ENCODE measurements around the gene FHAD1.

Gene FHAD1

DNA sequence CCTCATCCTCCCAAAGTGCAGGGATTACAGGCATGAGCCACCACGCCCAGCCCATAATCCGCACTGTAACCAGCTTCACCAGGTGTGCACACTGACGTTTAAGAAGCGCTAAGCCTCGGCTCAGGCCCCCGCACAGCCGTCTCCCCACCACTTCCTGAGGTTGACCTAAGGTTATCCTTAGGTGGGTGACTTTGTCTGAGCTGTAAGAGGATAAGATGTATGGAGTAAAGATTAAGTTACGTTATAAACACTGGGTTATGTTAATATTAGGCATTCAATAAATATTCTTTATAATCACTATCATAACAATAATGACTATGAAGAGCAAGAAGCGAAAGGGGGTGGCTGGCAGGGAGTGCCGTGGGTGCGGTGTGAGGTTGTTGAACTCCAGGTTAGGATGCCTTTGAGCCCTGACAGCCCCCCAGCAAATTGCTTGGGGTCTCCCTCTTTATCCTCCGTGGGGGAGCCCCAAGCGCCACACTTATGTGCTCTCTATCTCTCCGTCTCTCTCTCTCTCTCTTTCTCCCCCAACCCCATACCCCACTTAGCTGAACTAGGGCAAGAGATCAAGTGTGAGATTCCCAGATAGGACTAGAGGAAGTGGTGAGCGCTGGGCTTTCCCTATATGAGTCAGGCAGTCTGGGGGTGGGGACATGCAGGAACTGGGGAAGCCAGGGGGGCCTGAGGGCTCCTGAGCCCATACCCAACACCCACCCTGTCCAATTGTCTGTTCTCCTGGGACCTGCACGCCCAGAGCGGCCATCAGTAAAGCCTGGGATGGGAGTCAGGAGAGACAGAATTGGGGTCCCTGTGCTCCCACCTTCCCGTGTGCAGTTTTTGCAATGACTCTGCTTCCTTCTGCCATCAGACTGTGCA lies 170.3 kb downstream of the FHAD1 start:
- H2AFZ ChIP-seq (ENCODE audit: low read depth, low read length): no peak overlapping the region
- no peaks in the 10 kb centered on the region for H3K9me3 ChIP-seq (ENCODE audit: insufficient read depth, low read length)
- H3K9ac ChIP-seq (ENCODE audit: low read length): peak overlapping the region; percentile 19; the same call in 1 of the 2 replicates
- peak overlapping the region; percentile 87 for H3K4me2 ChIP-seq (ENCODE audit: low read length)
- peaks cover 19% of the 10 kb centered on the region for H4K20me1 ChIP-seq (ENCODE audit: insufficient read depth, low read length)
- peaks cover 37% of the 10 kb centered on the region for H3K4me1 ChIP-seq (ENCODE audit: low read length)
- peaks cover 9% of the 10 kb centered on the region for H3K36me3 ChIP-seq (replicated peaks; ENCODE audit: low read depth, low read length)
- H3K79me2 ChIP-seq (ENCODE audit: low read length): peaks cover 41% of the 10 kb centered on the region
- H3K27ac ChIP-seq (ENCODE audit: low read length): peak overlapping the region; percentile 84
- peak overlapping the region; percentile 63 for H3K4me3 ChIP-seq (ENCODE audit: low read length)
- no peak for TF ChIP-seq EZH2phosphoT487 (IDR thresholded peaks at IDR 0.05; ENCODE audit: low read depth)
- TF ChIP-seq, protein P1, sequence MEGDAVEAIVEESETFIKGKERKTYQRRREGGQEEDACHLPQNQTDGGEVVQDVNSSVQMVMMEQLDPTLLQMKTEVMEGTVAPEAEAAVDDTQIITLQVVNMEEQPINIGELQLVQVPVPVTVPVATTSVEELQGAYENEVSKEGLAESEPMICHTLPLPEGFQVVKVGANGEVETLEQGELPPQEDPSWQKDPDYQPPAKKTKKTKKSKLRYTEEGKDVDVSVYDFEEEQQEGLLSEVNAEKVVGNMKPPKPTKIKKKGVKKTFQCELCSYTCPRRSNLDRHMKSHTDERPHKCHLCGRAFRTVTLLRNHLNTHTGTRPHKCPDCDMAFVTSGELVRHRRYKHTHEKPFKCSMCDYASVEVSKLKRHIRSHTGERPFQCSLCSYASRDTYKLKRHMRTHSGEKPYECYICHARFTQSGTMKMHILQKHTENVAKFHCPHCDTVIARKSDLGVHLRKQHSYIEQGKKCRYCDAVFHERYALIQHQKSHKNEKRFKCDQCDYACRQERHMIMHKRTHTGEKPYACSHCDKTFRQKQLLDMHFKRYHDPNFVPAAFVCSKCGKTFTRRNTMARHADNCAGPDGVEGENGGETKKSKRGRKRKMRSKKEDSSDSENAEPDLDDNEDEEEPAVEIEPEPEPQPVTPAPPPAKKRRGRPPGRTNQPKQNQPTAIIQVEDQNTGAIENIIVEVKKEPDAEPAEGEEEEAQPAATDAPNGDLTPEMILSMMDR (IDR thresholded peaks at IDR 0.05; ENCODE audit: low read depth, low read length): no peak
- no peaks in the 10 kb centered on the region for H3K27me3 ChIP-seq (ENCODE audit: low read depth, low read length)

DNA sequence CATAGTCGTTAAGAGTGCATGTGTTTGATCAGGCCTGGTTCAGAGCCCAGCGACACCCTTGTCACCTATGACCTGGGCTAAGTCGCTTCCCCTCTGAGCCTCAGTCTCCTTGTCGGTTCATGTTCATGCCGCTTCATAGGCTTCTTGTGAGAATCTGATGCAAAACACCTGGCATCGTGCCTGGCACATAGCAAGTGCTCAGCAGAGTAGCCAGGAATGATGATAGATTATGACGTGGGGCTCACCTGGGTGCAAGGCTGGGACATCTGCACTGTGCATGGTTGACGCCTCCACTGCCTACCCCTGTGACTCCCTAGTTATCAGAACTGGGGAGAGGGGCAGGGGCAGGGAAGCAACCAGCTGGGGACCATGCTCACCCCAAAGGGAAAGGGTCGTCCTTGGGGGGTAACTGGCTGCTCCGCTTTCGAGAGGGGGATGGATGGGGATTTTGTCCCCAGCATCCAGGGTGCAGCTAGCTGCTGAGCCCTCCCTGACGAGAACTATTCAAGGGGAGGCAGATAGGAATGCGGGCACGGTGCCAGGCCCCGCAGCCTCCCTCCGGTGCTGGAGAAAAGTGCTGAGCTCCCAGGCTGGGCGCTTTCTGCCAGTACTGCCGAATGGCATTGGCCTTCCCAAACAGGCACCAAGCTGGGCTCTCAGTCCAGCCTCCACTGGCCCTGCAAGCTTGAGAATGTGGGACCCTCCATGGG lies 171.9 kb downstream of the FHAD1 start:
- H3K9me3 ChIP-seq (ENCODE audit: insufficient read depth, low read length): no peaks in the 10 kb centered on the region
- TF ChIP-seq EZH2phosphoT487 (IDR thresholded peaks at IDR 0.05; ENCODE audit: low read depth): no peak
- H2AFZ ChIP-seq (ENCODE audit: low read depth, low read length): no peak overlapping the region
- no peaks in the 10 kb centered on the region for H3K27me3 ChIP-seq (ENCODE audit: low read depth, low read length)
- no peak overlapping the region for H3K9ac ChIP-seq (ENCODE audit: low read length)
- H4K20me1 ChIP-seq (ENCODE audit: insufficient read depth, low read length): peaks cover 17% of the 10 kb centered on the region
- H3K27ac ChIP-seq (ENCODE audit: low read length): no peak overlapping the region
- no peak overlapping the region for H3K4me2 ChIP-seq (ENCODE audit: low read length)
- H3K4me1 ChIP-seq (ENCODE audit: low read length): peaks cover 37% of the 10 kb centered on the region
- H3K4me3 ChIP-seq (ENCODE audit: low read length): no peak overlapping the region
- peaks cover 34% of the 10 kb centered on the region for H3K79me2 ChIP-seq (ENCODE audit: low read length)
- peaks cover 9% of the 10 kb centered on the region for H3K36me3 ChIP-seq (replicated peaks; ENCODE audit: low read depth, low read length)

DNA sequence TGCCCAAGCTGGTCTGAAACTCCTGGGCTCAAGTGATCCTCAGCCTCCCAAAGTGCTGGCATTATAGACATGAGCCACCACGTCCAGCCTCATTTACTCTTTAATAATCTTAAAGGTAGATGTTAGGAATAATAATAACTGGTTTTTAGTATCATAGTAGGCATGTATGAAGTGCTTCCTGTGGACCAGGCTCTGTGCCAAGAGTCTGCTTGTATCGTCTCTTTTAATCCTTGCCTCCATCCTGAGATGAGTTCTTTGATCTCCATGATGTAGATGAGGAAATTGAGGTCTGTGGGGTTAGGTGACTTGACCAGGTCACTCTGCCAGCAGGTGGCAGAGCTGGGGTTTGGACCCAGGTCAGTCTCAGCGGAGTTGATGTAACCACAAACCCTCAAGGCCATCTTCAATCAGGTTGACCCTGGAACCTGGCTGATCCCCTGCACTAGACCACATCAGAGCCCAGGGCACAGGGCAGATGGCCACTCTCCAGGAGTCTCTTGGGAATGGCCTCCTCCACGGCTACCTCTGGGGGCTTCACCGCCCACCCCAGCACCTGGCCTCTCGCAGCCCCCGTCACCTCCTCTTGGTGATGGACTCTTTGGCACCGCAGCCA lies 173.9 kb downstream of the FHAD1 start:
- no peaks in the 10 kb centered on the region for H3K36me3 ChIP-seq (replicated peaks; ENCODE audit: low read depth, low read length)
- H3K4me1 ChIP-seq (ENCODE audit: low read length): peaks cover 21% of the 10 kb centered on the region
- peaks cover 6% of the 10 kb centered on the region; the same call in 1 of the 2 replicates for H4K20me1 ChIP-seq (ENCODE audit: insufficient read depth, low read length)

DNA sequence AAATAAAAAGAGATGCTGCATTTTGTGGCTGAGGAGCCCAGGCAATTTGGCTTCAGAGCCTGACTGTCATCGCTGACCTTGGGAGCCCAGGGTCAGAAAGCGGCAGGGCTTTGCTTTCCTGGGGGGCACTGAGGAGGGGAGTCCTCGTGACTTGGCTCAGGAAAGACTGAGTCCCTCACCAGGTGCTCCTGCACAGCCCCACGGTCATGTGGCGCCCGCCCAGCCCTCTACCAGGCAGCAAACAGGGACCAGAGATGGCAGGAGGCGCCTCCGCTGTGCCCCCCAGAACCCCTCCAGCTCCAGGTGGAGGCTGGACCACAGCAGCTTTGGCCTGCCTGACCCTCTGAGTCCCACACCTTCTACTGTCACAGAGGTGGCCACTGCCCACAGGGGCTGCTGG lies 175.8 kb downstream of the FHAD1 start:
- Histone ChIP-seq H3K36me3 (replicated peaks; ENCODE audit: low read depth, low read length) (no peaks in the 10 kb centered on the region), H3K4me2 (ENCODE audit: low read length) (no peak overlapping the region), H3K79me2 (ENCODE audit: low read length) (peaks cover 19% of the 10 kb centered on the region), H3K4me1 (ENCODE audit: low read length) (peaks cover 2% of the 10 kb centered on the region; the same call in 1 of the 2 replicates), H3K27ac (ENCODE audit: low read length) (no peak overlapping the region), H3K4me3 (ENCODE audit: low read length) (no peak overlapping the region), H3K9me3 (ENCODE audit: insufficient read depth, low read length) (no peaks in the 10 kb centered on the region), H4K20me1 (ENCODE audit: insufficient read depth, low read length) (peaks cover 3% of the 10 kb centered on the region; the same call in 1 of the 2 replicates), H2AFZ (ENCODE audit: low read depth, low read length) (no peak overlapping the region), H3K27me3 (ENCODE audit: low read depth, low read length) (no peaks in the 10 kb centered on the region), H3K9ac (ENCODE audit: low read length) (no peak overlapping the region)
- TF ChIP-seq EZH2phosphoT487 (IDR thresholded peaks at IDR 0.05; ENCODE audit: low read depth): no peak
- TF ChIP-seq, protein P1 (IDR thresholded peaks at IDR 0.05; ENCODE audit: low read depth, low read length): no peak

More for the DNA sequence above, 173.9 kb downstream of the FHAD1 start:
- no peak overlapping the region for H3K9ac ChIP-seq (ENCODE audit: low read length)
- H3K27me3 ChIP-seq (ENCODE audit: low read depth, low read length): no peaks in the 10 kb centered on the region
- H2AFZ ChIP-seq (ENCODE audit: low read depth, low read length): no peak overlapping the region
- TF ChIP-seq, protein P1 (IDR thresholded peaks at IDR 0.05; ENCODE audit: low read depth, low read length): no peak
- TF ChIP-seq EZH2phosphoT487 (IDR thresholded peaks at IDR 0.05; ENCODE audit: low read depth): no peak
- no peak overlapping the region for H3K27ac ChIP-seq (ENCODE audit: low read length)
- no peak overlapping the region for H3K4me3 ChIP-seq (ENCODE audit: low read length)
- H3K79me2 ChIP-seq (ENCODE audit: low read length): peaks cover 22% of the 10 kb centered on the region
- no peaks in the 10 kb centered on the region for H3K9me3 ChIP-seq (ENCODE audit: insufficient read depth, low read length)
- no peak overlapping the region for H3K4me2 ChIP-seq (ENCODE audit: low read length)
